ENCODE results near the gene CHD9.
"Not testable (repeated sequence)": the region's sequence is repeated elsewhere in the genome, so short reads cannot be mapped to it uniquely, and the experiment has no call there.

CHD9 gene

DNA sequence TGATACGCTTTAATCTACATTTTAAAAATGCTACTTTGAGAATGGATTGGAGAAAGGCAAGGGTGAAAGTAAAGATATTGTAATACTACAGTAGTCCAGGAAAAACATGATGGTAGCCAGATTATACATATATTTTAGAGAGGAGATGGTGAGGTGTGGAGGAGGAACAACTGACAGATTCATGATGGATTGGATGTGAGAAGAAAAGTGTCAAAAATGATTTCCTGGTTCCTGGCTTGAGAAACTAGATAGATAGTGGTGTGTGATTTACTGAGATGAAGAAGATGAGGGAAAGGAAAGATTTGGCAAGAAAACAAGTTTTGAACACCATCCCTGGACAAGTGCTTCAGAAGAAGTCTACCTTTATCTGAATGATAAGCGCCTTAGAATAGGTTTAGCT is 80.5 kb downstream of the CHD9 start:
- no peak for DNase-seq

DNA sequence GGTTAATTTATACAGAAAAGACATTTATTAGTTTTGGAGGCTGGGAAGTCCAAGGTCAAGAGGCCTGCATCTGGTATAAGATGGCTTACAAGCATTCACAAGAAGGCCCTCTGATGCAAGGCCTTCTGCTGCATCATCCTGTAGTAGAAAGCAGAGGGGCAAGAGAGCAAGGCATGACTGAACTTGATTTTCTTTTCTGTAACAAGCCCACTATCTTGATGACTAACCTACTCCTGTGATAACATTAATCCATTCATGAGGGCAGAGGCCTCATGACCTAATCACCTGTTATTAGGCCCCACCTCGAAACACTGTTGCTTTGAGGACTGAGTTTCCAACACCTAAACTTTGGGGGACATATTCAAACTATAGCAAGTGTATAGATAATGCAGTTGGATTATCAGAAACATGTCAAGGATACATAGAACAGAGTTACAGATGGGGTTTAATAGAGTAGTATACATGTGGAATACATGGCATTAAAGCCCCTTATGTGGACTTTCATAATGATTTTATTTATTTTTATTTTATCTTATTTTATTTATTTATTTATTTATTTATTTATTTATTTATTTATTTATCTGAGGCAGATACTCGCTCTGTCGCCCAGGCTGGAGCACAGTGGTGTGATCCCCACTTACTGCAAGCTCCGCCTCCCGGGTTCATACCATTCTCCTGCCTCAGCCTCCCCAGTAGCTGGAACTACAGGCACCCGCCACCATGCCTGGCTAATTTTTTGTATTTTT is 88.2 kb downstream of the CHD9 start:
- DNase-seq = no peak

DNA sequence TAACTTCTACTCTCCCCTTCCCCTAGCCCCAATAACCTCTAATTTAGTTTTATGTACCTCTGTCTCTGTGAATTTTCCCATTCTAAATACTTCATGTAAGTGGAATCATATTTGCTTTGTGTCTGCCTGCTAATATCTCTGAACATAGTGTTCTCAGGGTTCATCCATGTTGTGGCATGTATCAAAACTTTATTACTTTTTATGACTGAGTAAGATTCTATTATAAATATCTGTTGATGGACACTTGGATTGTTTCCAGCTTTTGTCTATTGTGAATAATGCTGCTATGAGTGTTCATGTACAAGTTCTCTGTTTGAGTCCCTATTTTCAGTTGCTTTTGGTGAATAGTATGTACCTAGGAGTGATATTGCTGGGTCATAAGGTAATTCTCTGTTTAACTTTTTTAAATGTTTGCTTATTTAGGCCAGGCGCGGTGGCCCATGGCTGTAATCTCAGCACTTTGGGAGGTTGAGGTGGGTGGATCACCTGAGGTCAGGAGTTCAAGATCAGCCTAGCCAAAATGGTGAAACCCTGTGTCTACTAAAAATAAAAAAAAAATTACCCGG is 92.8 kb downstream of the CHD9 start:
- DNase-seq = no peak

DNA sequence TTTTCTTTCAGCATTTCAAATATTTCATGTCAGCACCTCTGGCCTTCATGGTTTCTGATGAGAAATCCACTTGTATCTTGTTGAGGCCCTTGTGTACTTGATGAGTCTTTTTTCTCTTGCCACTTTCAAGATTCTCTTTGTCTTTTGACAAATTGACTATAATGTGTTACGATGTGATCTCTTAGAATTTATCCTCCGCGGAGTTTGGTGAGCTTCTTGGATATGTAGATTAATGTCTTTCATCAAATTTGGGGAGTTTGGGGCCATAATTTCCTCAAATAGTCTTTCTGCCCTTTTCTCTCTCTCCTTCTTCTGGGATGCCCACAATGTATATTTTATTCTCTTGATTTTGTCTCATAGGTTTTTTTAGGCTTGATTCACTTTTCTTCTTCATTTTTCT is 96.0 kb downstream of the CHD9 start:
- no peak for DNase-seq

DNA sequence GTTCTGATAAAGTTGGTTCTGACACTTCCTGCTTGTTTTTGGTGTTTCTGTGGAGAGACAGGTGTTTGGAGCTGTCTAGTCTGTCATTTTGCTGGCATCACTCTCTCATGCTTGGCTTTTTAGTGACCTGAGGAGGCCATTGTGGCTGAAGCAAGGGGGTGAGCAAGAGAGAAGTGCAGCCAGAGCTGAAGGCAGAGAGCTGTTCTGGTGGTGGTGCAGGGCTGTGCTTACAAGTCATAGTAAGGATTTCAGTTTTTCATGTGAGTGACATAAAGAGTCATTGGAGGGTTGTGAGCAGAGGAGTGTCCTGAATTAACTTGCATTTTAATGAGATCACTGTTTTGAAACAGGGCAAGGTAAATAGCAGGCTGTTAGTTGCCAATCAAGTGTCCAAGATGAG is 97.5 kb downstream of the CHD9 start:
- DNase-seq = no peak

DNA sequence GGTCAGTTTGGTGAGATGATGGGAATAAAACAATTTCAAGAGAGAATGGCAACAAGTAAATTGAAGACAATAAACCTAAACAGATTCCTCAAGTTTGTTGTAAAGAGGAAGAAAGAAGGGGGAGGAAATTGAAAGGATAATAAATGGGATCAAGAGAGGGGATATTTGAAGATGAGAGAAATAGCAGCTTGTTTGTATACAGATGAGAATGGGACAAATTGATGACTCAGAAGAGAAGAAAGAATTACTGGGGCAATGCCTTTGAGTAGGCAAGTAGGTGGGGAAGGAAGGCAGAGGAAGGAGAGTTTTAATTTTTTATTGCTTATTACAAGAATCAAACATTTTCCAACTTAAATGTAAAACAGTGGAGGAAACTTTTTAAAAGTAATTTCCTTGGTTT is 98.3 kb downstream of the CHD9 start:
- DNase-seq = no peak

DNA sequence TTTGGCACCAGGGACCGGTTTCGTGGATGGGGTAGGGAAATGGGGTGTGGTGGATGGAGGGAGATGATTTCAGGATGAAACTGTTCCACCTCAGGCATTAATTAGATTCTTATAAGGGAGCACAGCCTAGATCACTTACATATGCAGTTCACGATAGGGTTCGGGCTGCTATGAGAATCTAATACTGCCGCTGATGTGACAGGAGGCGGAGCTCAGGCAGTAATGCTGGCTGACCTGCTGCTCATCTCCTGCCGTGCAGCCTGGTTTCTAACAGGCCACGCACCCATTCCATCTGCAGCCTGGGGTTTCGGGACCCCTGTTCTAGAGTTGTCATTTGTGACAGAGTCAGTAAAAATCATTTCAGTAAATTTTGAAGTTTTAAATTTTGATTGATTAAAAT is 99.7 kb downstream of the CHD9 start:
- no peak for DNase-seq

DNA sequence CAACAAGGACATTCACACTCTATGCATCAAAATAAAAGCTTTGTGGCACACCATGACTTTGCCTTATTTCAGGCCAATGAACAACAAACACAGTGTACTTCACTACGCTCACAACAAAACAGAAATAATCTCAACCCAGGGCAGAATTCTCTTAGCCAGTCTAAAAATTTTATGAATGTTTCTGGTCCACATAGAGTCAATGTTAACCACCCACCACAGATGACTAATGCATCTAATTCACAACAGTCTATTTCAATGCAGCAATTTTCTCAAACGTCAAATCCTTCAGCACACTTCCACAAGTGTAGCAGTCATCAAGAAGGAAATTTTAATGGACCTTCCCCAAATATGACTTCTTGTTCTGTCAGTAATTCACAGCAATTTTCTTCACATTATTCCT is 101.7 kb downstream of the CHD9 start:
- no peak for DNase-seq

DNA sequence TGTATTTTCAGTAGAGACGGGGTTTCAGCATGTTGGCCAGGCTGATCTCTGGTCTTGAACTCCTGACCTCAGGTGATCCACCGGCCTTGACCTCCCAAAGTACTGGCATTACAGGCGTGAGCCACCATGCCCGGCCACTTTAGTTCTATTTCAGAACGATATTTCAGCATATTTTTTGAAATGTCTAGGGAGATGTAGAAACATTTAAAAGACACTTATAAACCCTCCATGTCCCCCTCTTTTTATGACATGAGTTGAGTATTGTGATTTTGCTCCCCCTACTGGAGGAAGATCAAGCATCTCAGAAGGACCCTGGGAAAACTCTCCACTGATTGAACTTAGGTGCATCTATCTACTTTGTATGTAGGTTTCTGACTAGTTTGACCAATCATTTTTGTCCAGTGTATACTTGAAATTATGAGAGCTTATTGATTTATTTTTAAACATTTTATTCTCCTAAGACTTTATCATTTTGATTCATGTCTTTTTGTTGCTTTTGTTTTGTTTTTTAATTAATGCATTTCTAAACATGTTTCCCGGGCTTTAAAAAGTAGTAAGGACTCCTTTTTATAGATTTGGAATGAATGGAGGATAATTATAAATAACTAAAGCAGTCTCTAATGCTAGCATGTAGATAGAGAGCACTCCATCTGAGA is 105.1 kb downstream of the CHD9 start:
- no peak for DNase-seq

DNA sequence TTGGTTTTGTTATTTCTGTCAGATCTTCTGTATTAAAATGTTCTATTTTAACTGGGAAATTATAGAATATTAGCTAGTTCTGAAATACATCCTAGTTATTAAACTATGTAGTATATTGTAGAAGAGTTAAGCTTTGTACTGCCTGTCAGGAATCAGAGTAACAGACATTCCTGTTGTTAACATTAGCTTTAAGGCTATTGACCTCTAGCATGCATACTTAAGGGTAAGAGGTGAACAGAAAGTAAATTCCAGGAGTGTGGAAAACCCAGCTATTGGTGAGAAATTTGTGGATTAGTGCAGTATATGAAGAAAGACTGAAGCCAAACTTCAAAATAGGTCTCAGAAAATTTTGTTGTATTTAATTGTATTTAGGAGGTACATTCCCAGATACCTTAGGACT is 111.3 kb downstream of the CHD9 start:
- no peak for DNase-seq

DNA sequence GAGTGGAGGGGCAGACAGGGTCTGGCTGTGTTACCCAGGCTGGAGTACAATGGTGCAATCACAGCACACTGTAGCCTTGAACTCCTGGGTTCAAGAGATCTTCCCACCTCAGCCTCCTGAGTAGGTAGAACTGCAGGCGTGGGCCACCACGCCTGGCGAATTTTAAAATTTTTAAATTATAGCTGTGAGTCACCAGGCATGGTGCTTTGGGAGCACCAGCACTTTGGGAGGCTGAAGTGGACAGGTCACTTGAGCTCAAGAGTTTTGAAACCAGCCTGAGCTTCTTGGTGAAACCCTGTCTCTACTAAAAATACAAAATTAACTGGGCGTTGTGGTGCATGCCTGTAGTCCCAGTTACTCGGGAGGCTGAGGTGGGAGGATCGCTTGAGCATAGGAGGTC is 114.0 kb downstream of the CHD9 start:
- no peak for DNase-seq

DNA sequence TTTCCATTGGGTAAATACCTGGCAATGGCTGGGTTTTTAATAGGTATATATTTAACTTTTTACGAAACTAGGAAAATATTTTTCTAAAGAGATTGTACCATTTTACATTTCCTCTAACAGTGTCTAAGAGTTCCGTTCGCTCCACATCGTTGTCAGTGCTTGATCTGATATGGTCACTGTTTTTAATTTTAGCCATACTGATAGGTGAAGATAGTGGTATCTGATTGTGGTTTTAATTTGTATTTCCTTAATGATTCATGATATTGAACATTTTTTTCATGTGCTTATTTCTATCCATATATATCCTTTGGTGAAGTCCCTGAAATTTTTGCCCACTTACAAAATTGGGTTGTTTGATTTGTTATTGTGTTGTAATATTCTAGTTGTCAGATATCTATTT is 117.7 kb downstream of the CHD9 start:
- no peak for DNase-seq

DNA sequence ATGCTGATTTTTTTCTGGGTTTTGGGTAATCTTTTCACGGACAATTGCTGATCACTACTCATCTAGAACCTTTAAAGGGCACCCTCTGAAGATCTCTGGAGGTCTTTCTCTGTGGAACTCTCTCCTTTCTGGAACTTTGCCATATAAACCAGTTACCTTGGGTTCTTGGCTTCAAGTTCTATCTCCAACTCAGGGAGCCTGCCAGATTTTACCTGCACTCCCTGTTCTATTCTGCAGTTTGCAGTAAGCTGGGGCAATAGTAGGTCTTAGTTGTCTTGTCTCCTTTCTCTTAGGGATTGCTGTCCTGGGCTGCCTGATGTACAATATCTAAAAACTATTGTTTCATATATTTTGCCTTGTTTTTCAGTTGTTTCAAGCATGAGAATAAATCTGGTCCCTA is 120.3 kb downstream of the CHD9 start:
- no peak for DNase-seq

DNA sequence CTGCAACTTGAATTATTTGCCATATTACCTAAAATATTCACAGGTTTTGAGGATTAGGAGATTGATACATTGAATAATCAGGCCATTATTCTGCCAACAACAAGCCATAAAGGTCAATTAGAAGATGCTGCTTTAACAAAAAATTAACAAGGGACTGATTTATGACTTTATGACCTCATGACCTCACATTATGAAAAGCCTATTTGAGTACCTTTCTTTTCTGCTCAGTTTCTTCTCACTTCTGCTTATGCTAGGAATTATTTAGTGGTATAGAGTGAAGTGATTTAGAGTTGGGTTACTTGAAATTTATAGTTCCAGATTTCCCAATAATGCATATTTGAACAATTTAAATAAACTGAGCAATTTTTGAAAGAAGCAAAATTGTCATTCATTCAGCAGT is 121.6 kb downstream of the CHD9 start:
- no peak for DNase-seq

DNA sequence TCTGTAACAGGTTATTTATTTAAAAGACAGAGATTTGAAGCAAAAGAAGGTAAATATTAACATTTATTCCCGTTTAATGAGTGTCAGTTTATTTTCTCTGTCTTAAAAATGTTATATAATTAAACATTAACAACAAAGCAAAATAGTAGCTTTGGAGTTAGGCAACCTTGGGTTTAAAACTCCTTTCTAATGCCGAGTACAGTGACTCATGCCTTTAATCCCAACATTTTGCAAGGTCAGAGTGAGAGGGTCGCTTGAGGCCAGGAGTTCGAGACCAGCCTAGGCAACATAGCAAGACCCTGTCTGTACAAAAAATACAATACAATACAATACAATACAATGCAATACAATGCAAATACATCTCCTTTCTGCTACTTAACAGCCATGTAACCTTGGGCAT is 128.7 kb downstream of the CHD9 start:
- DNase-seq = no peak

DNA sequence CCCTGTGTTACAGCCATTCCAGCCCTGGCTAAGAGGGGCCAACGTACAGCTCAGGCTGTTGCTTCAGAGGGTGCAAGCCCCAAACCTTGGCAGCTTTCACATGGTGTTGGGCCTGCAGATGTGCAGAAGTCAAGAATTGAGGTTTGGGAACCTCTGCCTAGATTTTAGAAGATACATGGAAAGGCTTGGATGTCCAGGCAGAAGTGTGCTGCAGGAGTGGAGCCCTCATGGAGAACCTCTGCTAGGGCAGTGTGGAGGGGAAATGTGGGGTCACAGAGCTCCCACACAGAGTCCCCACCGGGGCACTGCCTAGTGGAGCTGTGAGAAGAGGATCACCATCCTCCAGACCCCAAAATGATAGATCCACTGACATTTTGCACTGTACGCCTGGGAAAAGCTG is 130.9 kb downstream of the CHD9 start:
- not testable (repeated sequence) for DNase-seq

DNA sequence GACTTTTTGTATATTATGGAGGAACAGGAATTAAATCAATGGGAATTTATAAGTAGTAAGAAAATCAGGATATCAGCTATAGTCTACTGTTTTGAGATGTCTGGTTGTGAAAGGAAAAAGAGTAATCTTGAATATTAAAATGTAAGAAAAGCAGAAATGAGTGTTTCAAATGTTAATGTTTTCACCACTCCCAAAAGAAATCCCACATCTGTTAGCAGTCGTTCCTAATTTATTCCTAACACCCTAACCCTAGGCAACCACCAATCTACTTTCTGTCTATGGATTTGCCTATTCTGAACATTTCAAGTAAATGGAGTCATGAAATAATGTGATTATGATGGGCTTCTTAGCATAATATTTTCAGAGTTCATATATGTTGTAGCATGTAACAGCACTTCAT is 133.0 kb downstream of the CHD9 start:
- DNase-seq = no peak

DNA sequence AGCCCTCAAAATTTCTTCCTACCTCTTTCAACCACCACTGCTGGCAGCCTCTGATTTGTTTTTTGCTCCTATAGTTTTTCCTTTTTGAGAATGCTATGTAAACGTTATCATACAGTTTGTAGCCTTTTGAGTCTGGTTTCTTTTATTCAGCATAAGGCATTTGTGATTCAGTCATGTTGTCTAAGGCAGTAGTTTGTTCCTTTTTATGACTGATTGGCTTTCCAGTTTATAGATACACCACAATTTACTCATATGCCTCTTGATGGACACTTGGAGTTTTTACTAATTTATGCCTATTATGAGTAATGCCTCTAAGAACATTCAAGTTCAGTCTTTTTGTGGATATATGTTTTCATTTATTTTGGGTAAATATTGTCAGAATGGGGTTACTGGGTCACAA is 136.6 kb downstream of the CHD9 start:
- DNase-seq = no peak

DNA sequence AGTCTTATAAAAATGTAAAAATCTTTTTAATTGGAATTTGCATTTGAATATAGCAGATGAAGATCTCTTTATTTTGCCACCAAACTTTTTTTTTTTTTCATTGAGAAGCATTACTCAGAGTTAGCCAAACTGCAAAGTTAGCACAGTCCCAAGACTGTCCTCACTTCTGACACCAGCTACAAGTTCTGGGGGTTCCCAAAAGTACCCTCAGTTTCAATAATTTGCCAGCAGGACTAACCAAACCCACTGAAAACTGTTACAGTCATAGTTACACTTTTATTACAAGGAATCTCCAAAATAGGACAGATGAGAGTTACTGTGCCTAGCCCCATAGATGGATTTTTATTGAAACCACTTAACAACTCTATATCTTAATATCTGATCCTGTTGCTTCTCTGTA is 144.1 kb downstream of the CHD9 start:
- no peak for DNase-seq

DNA sequence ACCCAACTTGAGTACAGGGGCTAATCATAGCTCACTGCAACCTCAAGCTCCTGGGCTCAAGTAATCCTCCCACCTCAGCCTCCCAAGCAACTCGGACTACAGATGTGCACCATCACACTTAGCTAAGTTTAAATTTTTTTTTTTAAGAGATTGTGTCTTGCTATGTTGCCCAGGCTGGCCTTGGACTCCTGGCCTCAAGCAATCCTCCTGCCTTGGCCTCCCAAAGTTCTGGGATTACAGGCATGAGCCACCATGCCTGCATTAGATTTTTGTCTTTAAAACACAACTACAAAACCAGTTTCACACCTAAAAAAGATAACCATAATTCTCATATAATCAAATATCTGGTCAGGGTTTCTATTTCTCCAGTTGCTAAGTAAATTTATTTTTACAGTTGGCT is 147.1 kb downstream of the CHD9 start:
- DNase-seq = no peak

DNA sequence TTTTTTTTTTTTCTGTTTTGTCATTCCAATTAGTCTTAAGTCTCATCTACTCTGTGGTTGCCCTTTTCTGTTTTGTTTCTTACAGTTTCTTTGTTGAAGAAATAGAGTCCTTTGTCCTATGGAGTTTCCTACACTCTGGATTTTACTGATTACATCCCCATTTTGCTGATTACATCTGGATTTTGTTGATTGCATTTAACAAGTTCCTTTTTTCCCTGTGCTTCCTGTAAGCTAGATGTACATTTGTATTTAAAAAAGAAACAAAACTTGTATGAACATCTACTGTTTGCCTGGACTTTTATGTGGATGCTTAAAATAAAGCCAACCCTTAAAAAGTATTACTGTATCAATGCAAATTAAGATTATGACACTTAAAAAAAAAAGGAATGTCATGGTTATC is 147.6 kb downstream of the CHD9 start:
- no peak for DNase-seq

DNA sequence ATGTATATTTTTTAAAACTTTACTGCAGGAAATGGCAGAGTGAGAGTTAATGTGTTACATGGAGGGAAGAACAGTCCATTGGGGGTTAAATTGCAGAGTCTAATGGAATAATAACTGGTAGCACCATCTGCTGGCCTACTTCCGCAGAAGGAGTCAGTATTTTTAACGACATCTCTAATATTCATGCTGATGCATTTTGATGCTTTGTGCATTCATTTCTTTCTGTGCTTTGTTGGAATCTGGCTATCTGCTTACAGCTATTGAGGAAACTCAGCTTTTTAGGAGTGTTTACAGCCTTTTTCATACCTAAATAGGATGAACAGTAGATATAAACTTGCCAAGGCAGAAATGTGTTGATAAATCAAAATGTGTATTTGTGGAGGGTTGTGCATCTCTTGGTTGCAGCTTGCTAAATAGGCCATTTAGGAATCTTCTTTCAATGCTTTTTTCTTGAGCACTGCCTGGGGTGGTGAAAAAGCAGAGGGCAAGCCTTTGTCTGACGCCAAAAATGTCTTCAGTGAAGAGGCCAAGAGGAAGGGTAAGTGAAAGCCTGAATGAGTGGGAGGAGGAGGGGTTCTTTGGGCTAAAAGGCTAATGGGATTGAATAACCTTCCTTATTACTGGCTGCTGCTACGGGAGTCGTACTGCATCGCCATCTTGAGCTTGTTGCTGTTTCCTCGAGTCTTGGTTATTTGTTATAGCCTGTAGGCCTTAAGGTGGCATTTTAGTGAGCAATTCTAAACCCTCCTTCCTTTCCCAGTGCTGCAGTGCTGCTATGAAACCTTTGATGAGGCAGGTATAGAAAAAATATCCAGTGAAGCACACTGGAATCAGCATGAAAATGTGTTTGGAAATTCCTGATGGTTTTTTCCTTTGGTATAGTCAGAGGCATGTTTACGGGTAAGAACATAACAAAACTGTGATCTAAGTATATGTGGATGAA is 153.3 kb downstream of the CHD9 start:
- no peak for DNase-seq

DNA sequence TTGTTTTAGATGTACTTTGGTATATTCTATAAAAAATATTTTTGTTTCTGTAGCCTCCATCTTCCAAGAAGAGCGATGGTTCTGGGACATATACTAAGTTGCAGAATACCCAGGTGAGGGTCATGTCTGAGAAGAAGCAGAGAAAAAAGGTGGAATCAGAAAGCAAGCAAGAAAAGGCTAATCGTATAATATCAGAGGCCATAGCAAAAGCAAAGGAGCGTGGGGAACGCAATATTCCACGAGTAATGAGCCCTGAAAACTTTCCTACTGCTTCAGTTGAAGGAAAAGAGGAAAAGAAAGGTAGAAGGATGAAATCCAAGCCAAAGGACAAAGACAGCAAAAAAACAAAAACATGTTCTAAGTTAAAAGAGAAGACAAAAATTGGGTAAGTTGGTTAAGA is 154.6 kb downstream of the CHD9 start:
- DNase-seq = no peak

DNA sequence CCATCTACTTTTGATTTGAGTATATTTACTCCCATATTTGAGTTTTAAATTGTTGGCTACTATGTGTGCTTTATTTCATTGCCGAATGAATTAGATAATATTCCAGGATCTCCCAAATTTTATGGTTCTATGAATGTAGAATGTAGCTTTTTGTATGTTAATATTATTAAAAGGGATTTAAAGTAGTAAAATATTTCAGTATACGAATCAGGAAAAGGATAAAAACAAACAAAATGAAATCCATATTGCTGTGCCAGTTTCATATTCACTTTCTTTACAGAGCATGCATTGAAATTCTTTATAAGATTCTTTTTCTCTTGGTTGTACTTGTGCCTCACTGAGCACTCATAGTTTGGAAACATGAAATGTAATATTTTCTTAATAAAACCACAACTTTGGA is 155.1 kb downstream of the CHD9 start:
- DNase-seq = no peak

Measured in activated CD8-positive, alpha-beta memory T cell treated with anti-CD3 and anti-CD28 coated beads, Interleukin-2, amount 50 U/mL, for 48 hours (primary cell).